HG03025 (cell line): ENCODE results near the gene TACC2.

Experiments used
- ATAC-seq: cut with Tn5 transposase; IDR thresholded peaks from one replicate; pipeline ENCODE4 v1.9.1; 2021; ENCODE audit warnings: mild to moderate bottlenecking, moderate library complexity; ENCODE audit not compliant: unreplicated experiment, low FRiP score

Gene TACC2

GRCh38 chr10:122139627-122140170 is 150.7 kb downstream of the TACC2 start:
- ATAC-seq: no peak

- ATAC-seq: no peak
Observed at GRCh38 chr10:122140461-122140902, 151.5 kb downstream of the TACC2 start.

- no peak for ATAC-seq
Observed at GRCh38 chr10:122140941-122141623, 152.1 kb downstream of the TACC2 start.

- ATAC-seq: no peak
Observed at GRCh38 chr10:122141821-122142640, 153.1 kb downstream of the TACC2 start.

- no peak for ATAC-seq
Observed at GRCh38 chr10:122142641-122143237, 153.8 kb downstream of the TACC2 start.

- no peak for ATAC-seq
Observed at GRCh38 chr10:122143238-122143841, 154.4 kb downstream of the TACC2 start.

GRCh38 chr10:122144199-122144598 is 155.2 kb downstream of the TACC2 start:
- ATAC-seq: no peak

- no peak for ATAC-seq
Observed at GRCh38 chr10:122145113-122145512, 156.2 kb downstream of the TACC2 start.

- ATAC-seq: no peak
Observed at GRCh38 chr10:122147663-122148062, 158.7 kb downstream of the TACC2 start.

- ATAC-seq: no peak
Observed at GRCh38 chr10:122148876-122149560, 160.1 kb downstream of the TACC2 start.

- no peak for ATAC-seq
Observed at GRCh38 chr10:122149561-122150505, 160.9 kb downstream of the TACC2 start.

- ATAC-seq: no peak
Observed at GRCh38 chr10:122151121-122151694, 162.2 kb downstream of the TACC2 start.

GRCh38 chr10:122152544-122152943 is 163.6 kb downstream of the TACC2 start:
- ATAC-seq: no peak

- ATAC-seq: no peak
Observed at GRCh38 chr10:122154031-122154544, 165.1 kb downstream of the TACC2 start.

- no peak for ATAC-seq
Observed at GRCh38 chr10:122154545-122155366, 165.8 kb downstream of the TACC2 start.

- no peak for ATAC-seq
Observed at GRCh38 chr10:122157451-122157850, 168.5 kb downstream of the TACC2 start.

GRCh38 chr10:122158362-122158761 is 169.4 kb downstream of the TACC2 start:
- ATAC-seq: no peak
